Fibroblast of skin of back (primary cell): ENCODE data around the gene ADIPOQ. TPM values are rescaled to one million over a fixed set of nuclear protein-coding genes. Genes with fewer than 3 reads are reported as not detected.
"Not testable (repeated sequence)": the region's sequence is repeated elsewhere in the genome, so short reads cannot be mapped to it uniquely, and the experiment has no call there.

ENCODE experiments used
- DNase-seq: peaks from one replicate; pipeline ENCODE4 v3.0.0-alpha.2; 2013
- polyA plus RNA-seq, 2 experiments: library from polyadenylated mRNA; unstranded; fragments of 120-200 nt; gene quantifications; one replicate each; pipeline ENCODE4 v1.2.1, GENCODE V29; 2013; ENCODE audit not compliant: insufficient read length in 2 of 2

Gene ADIPOQ
- polyA plus RNA-seq (2013, experiment 1 of 2; ENCODE audit: insufficient read length): not detected
- polyA plus RNA-seq (2013, experiment 2 of 2; ENCODE audit: insufficient read length): 0.02 TPM

GRCh38 chr3:186842426-186843038 is at the start of gene ADIPOQ:
ADIPOQ (plus strand) TSS chr3:186842710; CDS start chr3:186853059, 10,349 bp downstream.
- no peak for DNase-seq

- no peak for DNase-seq
Measured at GRCh38 chr3:186798239-186798874, 44.2 kb upstream of the ADIPOQ start.

GRCh38 chr3:186800285-186800684 is 42.2 kb upstream of the ADIPOQ start:
- DNase-seq: no peak

GRCh38 chr3:186802701-186803100 is 39.8 kb upstream of the ADIPOQ start:
- no peak for DNase-seq

GRCh38 chr3:186803447-186803846 is 39.1 kb upstream of the ADIPOQ start:
- DNase-seq: not testable (repeated sequence)

GRCh38 chr3:186806089-186807055 is 36.1 kb upstream of the ADIPOQ start, which contains the start of gene RFC4:
RFC4 (minus strand) TSS chr3:186806482; CDS start chr3:186804713, 1,769 bp downstream.
- peak; percentile 78 for DNase-seq

- no peak for DNase-seq
Measured at GRCh38 chr3:186807231-186807630, 35.3 kb upstream of the ADIPOQ start.

GRCh38 chr3:186810336-186810996 is 32.0 kb upstream of the ADIPOQ start:
- no peak for DNase-seq

GRCh38 chr3:186811313-186811712 is 31.2 kb upstream of the ADIPOQ start:
- DNase-seq: not testable (repeated sequence)

GRCh38 chr3:186814100-186814499 is 28.4 kb upstream of the ADIPOQ start:
- DNase-seq: no peak

- DNase-seq: peak; percentile 82
Measured at GRCh38 chr3:186815435-186815834, 27.1 kb upstream of the ADIPOQ start.

- DNase-seq: no peak
Measured at GRCh38 chr3:186818516-186818915, 24.0 kb upstream of the ADIPOQ start.

- no peak for DNase-seq
Measured at GRCh38 chr3:186818956-186819355, 23.6 kb upstream of the ADIPOQ start.

GRCh38 chr3:186821429-186822387 is 20.8 kb upstream of the ADIPOQ start:
- peak; percentile 96 for DNase-seq

- DNase-seq: peak; percentile 28
Measured at GRCh38 chr3:186822388-186822759, 20.1 kb upstream of the ADIPOQ start.

- DNase-seq: peak; percentile 61
Measured at GRCh38 chr3:186823386-186823785, 19.1 kb upstream of the ADIPOQ start.

- no peak for DNase-seq
Measured at GRCh38 chr3:186824430-186825139, 17.9 kb upstream of the ADIPOQ start.

- peak; percentile 88 for DNase-seq
Measured at GRCh38 chr3:186825294-186825821, 17.2 kb upstream of the ADIPOQ start.

GRCh38 chr3:186825872-186826409 is 16.6 kb upstream of the ADIPOQ start:
- no peak for DNase-seq
